GM18511 (cell line): ENCODE results near the gene ADAM8.
"Not testable (repeated sequence)": the region's sequence is repeated elsewhere in the genome, so short reads cannot be mapped to it uniquely, and the experiment has no call there.

Experiments
- ATAC-seq: cut with Tn5 transposase; IDR thresholded peaks from one replicate; pipeline ENCODE4 v1.9.1; 2021; ENCODE audit warnings: mild to moderate bottlenecking, moderate library complexity; ENCODE audit not compliant: unreplicated experiment

ADAM8 gene

DNA sequence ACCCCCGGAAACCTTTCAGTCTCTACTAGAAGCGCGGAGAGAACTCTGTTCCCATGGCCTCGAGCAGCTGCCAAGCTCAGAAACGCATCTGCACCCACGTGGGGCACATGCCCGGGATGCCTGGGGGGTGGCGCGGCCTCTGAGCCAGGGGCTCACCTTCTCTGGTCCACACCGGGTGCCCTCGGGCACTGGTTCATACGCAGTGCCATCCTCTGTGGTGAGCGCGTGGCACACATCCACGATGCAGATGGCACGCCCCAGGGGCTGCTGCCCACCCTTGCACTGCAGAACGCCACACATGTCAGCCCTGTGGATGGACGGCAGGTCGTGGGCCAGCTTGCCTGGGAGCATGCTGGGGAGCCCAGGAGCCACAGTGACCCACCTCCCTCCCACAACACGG lies 6.5 kb downstream of the ADAM8 start:
- no peak for ATAC-seq

DNA sequence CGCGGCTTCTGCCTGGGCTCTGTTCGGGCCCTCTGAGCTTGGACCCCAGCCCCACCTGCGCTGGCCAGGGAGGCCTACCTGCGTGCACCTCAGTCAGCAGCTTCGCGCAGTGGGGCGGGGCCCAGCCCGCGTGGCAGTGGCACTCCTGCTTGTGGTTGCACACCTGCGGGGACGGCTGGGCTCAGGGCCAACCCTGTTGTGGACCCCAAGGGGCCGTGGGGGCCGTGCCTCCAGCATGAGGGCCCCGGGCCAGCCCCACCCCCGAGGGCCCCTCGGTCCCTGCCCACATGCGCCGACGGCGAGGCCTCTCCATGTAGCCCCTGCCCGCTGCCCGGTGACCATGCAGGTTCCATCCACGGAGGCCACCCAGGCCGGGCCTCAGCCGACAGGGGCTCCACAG lies 7.3 kb downstream of the ADAM8 start:
- ATAC-seq = no peak

- no peak for ATAC-seq
Observed at GRCh38 chr10:133268532-133268931, 8.1 kb downstream of the ADAM8 start.

GRCh38 chr10:133267829-133268228 lies 8.8 kb downstream of the ADAM8 start:
- no peak for ATAC-seq

DNA sequence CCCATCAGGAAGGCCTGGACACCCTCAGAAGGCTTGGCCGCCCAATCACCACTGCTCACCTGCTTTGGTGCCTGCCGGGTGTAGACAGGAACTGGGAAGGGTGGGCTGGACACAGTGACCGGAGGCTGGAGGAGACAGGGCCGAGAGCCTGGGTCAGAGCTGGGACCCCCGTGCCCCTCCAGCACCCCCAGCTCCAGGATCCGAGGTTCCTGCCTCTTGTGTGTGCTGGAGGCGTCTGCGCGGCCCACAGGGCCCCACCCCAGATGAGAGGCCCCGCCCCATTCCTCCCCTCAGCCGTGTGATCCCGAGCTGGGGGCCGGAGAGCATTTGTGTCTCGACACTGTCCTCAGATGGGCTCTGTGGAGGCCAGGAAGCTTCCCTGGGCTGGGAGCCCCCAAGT lies 9.4 kb downstream of the ADAM8 start:
- ATAC-seq = no peak

GRCh38 chr10:133266056-133266795 lies 10.4 kb downstream of the ADAM8 start:
- ATAC-seq = no peak

DNA sequence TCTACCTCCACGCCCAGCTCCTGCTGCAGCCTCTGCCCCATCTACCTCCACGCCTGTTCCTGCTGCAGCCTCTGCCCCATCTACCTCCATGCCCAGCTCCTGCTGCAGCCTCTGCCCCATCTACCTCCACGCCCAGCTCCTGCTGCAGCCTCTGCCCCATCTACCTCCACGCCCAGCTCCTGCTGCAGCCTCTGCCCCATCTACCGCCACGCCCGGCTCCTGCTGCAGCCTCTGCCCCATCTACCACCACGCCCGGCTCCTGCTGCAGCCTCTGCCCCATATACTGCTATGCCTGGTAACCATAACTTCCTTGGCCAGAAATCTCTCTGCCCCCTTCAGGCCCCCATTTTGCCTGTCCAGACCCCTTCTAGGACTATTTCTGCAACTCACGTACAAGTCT lies 11.6 kb downstream of the ADAM8 start:
- not testable (repeated sequence) for ATAC-seq

GRCh38 chr10:133264461-133264860 lies 12.2 kb downstream of the ADAM8 start:
- no peak for ATAC-seq

DNA sequence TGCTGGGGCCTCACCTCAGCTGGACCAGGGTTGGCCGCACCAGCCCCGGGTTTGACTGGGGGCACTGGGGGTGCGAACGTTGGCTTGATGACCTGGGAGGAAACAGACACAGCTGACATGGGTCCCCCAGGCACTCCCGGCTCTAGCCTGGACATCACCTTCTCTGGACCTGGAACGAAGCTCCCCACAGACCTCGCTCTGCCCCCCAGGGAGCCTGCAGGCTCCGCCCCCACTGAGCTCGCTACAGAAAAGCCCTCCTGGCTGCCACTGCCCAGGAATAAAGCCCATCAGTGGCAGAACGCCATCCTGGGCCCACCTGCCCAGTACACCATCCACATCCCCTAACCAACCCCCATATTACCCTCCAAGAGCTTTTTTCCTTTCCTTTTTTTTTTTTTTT lies 13.0 kb downstream of the ADAM8 start:
- ATAC-seq = no peak

DNA sequence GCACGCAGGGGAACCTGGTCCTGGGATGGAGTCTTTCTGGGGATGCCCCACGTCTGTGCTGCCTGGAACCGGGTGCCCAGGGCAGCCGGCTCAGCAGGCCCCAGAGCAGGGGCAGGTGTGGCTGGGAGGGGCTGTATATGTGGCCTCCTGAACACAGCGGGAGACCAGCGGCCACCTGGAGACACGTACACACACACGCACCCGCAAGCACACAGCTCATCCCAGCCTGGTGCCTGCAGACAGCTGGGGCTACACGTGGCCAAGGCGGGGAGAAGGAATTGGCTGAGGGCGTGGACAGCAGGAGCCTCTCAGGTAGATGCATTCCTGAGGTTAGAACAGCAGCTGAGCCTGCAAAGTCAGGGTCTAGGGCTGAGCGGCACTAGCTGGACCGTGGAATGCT lies 14.0 kb downstream of the ADAM8 start:
- no peak for ATAC-seq

DNA sequence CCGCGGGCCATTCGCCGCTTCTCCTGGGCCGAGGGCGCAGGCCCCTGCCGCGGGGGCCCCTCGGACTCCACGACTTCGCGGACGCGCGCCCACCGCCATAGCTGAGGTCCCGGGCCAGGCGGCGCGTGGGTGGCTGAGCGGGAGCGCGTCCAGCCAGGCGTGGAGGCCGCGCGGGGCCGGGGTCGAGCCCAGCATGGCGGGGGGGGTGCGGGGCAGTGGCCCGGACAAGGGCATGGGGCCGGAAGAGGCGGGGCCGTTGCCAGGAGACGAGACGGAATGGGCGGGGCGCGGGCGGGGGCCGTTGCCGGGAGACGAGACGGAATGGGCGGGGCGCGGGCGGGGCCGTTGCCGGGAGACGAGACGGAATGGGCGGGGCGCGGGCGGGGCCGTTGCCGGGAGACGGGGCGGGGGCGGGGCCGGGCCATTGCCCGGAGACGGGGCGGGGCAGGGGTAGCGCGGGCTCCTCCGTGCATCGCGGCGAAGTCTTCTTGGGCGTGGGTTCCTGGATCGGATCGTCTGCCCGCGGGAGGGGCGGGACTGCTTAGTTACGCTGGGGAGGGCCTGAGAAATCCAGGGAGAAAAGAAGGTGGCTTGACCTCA lies 14.8 kb downstream of the ADAM8 start:
- peak; percentile 52 for ATAC-seq

DNA sequence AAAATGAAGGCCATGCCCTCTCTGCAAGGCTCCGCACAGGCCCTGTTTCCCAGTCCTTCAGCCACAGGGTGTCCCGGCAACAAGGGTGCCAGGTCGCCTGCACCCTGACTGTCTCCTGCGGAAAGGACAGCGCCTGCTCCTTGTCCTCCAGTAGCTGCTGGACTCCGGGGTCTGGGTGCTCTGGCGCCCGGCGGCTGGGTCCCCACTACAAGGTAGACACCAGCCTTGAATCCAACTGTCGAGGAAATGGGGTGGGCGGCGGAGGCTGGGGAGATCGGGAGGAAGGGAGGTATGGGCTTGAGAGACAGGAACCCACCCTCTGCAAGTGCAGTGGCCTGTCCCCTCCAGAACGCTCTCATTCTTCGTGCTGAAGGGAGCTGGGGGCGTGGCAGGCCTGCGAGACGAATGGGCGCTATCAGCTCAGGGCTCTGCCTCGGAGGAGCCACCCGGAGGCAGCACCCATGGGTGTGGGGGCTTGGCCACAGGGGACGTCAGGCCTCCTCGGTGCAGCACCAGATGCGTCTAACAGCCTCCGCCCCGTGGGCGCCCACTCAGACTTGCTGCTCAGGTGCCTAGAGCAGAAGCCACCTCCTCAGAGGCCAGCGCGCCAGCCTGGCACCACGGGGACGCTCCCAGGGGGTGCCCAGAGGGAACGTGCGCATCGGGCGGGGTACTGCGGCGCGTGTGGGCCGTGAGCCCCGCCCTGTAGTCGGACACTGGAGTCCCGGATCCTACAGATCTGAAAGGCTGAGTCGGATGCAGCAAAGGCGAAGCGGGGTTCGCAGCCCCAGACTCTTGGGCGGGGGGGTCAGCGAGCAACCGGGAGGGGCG lies 15.6 kb downstream of the ADAM8 start:
- peak; percentile 55 for ATAC-seq

- no peak for ATAC-seq
Observed at GRCh38 chr10:133259602-133259989, 17.1 kb downstream of the ADAM8 start.

DNA sequence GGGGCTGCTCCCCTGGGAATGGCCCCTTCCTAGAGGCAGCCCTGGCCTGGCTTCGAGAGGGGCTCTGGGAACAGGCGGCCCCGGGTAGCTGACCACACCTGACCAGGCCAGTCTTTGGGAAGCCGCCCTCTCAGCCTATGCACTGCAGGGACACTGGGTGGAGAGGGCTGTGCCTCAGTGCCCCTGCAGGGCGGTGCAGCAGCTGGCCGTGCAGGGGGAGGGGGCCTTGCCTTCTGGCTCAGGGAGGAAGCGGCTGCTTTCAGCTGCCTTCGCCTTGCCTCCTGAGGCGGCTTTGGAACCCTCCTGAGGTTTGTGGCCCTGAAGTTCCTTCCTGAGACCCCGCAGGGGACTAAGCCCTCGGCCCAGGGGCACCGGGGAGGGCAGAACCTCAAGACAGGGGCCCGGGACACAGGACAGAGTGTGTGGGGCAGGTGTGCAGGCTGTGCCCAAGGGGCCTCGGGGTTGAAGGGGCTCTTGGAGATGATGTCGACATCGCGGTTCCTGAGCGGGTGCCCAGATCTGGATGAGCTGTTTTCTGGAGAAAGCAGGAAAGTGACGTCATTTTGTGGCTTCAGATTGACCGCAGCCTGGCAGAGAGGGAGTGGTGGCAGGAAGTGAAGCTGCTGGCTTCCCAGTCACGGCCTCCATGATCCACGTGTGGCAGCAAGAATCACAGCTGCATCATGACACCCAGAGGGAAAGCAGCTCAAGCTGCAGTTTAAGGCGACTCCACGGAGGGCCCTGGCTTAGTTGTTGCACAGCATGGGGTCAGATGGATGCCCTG lies 17.7 kb downstream of the ADAM8 start:
- no peak for ATAC-seq

GRCh38 chr10:133258066-133258817 lies 18.4 kb downstream of the ADAM8 start:
- ATAC-seq = no peak

DNA sequence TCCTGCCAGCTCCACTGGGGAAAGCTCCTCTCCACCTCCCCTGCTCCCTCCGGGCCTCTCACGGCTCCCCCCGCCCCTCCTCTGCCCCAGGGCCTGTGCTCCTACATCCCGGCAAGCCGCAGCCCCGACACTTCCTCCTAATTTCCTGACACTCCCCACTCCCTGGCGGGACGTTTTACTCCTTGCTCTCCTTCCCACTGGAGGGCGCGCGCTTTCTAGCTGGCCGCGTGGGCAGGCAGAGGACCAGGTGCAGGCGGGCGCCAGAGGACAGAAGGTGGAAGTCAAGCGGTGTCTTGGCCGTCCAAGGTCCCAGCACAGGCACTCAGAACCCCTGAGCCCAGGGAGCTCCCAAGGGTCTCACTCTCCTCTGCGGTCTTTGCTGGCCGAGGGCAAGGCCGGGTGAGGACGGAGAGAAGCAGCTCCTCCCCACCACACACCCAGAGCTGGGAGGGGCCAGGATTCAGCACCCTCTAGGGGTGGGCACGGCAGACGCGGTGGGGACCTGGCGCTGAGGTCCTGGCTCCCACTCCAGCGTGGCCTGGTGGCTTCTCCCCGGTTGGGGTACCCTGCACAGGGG lies 19.1 kb downstream of the ADAM8 start:
- no peak for ATAC-seq

- no peak for ATAC-seq
Observed at GRCh38 chr10:133255323-133255722, 21.3 kb downstream of the ADAM8 start.

DNA sequence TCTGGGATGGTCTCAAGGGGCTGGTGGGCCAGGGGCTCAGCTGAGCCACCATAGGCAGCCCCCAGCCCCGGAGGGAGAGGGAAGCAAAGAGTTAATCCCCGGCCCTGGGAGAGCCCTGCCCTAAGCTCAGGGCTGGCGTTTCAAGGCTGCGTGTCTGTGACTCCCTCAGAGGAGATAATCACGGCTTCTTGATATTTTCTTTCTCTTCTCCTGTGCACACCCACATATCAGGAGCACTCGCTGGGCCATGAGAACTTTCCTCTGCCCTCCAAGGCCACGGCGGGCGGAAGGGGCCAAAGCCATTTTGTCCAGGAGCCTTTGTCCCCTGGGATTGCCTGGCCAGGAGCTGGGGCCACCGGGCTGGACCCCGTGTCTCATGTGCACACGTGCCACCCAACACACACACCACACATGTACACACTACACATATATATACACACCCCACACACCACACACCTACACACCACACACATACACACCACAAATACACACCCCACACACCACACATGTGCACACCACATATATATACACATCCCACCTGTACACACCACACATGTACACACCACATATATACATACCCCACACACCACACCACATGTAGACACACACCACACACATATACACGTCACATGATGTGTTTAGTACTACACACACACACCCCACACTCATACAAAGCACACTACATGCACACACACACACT lies 22.1 kb downstream of the ADAM8 start:
- ATAC-seq = no peak

DNA sequence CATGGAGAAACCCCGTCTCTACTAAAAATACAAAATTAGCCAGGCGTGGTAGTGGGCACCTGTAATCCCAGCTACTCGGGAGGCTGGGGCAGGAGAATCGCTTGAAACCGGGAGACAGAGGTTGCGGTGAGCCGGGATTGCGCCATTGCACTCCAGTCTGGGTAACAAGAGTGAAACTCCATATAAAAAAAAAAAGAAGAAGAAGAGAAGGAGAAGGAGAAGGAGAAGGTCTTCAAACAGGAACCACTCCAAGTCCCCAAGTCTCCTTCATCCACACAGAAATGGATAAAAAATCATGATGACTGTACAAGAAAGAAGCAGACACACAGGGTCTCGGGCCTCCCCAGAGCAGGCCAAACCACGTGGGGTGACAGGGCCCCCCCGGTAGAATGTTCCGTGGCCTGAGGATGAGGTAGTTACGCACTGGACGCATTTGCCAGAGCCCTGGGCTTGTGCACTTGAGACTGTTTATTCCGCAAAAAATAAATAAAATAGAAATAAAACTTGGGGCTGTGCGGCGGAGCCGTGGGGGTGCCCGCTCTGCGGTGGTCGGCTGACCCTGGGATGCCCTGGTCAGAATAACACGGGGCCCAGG lies 23.2 kb downstream of the ADAM8 start:
- no peak for ATAC-seq
